CD14-positive monocyte (primary cell): ENCODE measurements around the gene NUMB. TPM values are rescaled to one million over a fixed set of nuclear protein-coding genes. Genes with fewer than 3 reads are reported as not detected.

ENCODE experiments used
- DNase-seq, 3 donors: peaks; one replicate each; pipeline ENCODE4 v3.0.0-alpha.2; 2011 to 2022
- H2AFZ ChIP-seq: 2 replicates; pipeline ENCODE4 v1.6.0; 2012; ENCODE audit warnings: mild to moderate bottlenecking, low read depth, low read length, inconsistent platforms; ENCODE audit not compliant: insufficient read depth, poor library complexity, severe bottlenecking
- H3K27ac ChIP-seq, 2 donors: 1 replicate in 1 of 2; 2 replicates in 1 of 2; pipeline ENCODE4 v1.5.1; 2012 to 2013; ENCODE audit warnings: low read length in 2 of 2, control low read depth in 1 of 2, inconsistent platforms in 1 of 2, low read depth in 1 of 2, mild to moderate bottlenecking in 1 of 2
- H3K27me3 ChIP-seq, 2 donors: one replicate each; pipeline versions ENCODE4 v1.6.0 to v1.6.1; 2011 to 2013; ENCODE audit warnings: low read length in 2 of 2; ENCODE audit not compliant: control insufficient read depth in 2 of 2, insufficient read depth in 2 of 2
- H3K36me3 ChIP-seq, 2 donors: replicated peaks in 1 of 2; 1 replicate in 1 of 2; 2 replicates in 1 of 2; pipeline versions ENCODE4 v1.5.1 to v1.6.1; 2012 to 2013; ENCODE audit warnings: low read length in 2 of 2, control low read depth in 1 of 2, inconsistent platforms in 1 of 2, mild to moderate bottlenecking in 1 of 2; ENCODE audit not compliant: insufficient read depth in 2 of 2, control insufficient read depth in 1 of 2
- H3K4me1 ChIP-seq, 2 donors: 1 replicate in 1 of 2; 2 replicates in 1 of 2; pipeline versions ENCODE4 v1.5.1 to v1.6.1; 2012 to 2013; ENCODE audit warnings: low read length in 2 of 2, control low read depth in 1 of 2, inconsistent platforms in 1 of 2, mild to moderate bottlenecking in 1 of 2, moderate library complexity in 1 of 2; ENCODE audit not compliant: insufficient read depth in 2 of 2, control insufficient read depth in 1 of 2
- H3K4me2 ChIP-seq: replicated peaks from 2 replicates; pipeline ENCODE3; 2012; ENCODE audit warnings: low read length, moderate library complexity, mild to moderate bottlenecking; ENCODE audit not compliant: poor library complexity, severe bottlenecking; ENCODE audit errors: extremely low read depth
- H3K4me3 ChIP-seq, 3 experiments: fragments of 200-600 bp in 1 of 3; sonication (generic) in 1 of 3; replicated peaks in 1 of 3; 1 replicate in 2 of 3; 2 replicates in 1 of 3; pipeline ENCODE4 v1.5.1; 2011 to 2013; ENCODE audit warnings: low read length in 3 of 3, mild to moderate bottlenecking in 3 of 3, control low read depth in 2 of 3, low read depth in 2 of 3, inconsistent platforms in 1 of 3, moderate library complexity in 1 of 3
- H3K79me2 ChIP-seq: 2 replicates; pipeline ENCODE4 v1.6.0; 2012; ENCODE audit warnings: mild to moderate bottlenecking, control low read depth, inconsistent platforms, low read length, moderate library complexity; ENCODE audit not compliant: insufficient read depth
- H3K9ac ChIP-seq: 2 replicates; pipeline ENCODE4 v1.6.0; 2017; ENCODE audit warnings: low read length, mild to moderate bottlenecking; ENCODE audit not compliant: insufficient read depth, poor library complexity, severe bottlenecking
- H3K9me3 ChIP-seq, 2 donors: replicated peaks in 1 of 2; 1 replicate in 1 of 2; 2 replicates in 1 of 2; pipeline versions ENCODE4 v1.5.1 to v1.6.1; 2012 to 2013; ENCODE audit warnings: low read length in 2 of 2, control low read depth in 1 of 2; ENCODE audit not compliant: control insufficient read depth in 1 of 2, insufficient read depth in 1 of 2
- H4K20me1 ChIP-seq: 2 replicates; pipeline ENCODE4 v1.6.0; 2012; ENCODE audit warnings: mild to moderate bottlenecking, low read length, control low read depth, moderate library complexity; ENCODE audit not compliant: insufficient read depth
- H3K27ac Mint-ChIP-seq, 7 donors: one replicate each; pipeline ENCODE4 v1.8.0; 2020; ENCODE audit warnings: mild to moderate bottlenecking in 7 of 7, mixed read lengths in 7 of 7, moderate library complexity in 6 of 7, inconsistent platforms in 2 of 7
- H3K27me3 Mint-ChIP-seq, 3 donors: one replicate each; pipeline ENCODE4 v1.8.0; 2021 to 2022; ENCODE audit warnings: low read depth in 3 of 3, mild to moderate bottlenecking in 3 of 3, mixed read lengths in 3 of 3, moderate library complexity in 3 of 3, inconsistent platforms in 1 of 3
- H3K36me3 Mint-ChIP-seq, 2 donors: one replicate each; pipeline ENCODE4 v1.8.0; 2020; ENCODE audit warnings: mixed read lengths in 2 of 2, inconsistent platforms in 1 of 2, mild to moderate bottlenecking in 1 of 2
- H3K4me1 Mint-ChIP-seq: one replicate; pipeline ENCODE4 v1.8.0; 2020; ENCODE audit warnings: mild to moderate bottlenecking, mixed read lengths
- H3K4me3 Mint-ChIP-seq, 2 donors: one replicate each; pipeline ENCODE4 v1.8.0; 2020; ENCODE audit warnings: mild to moderate bottlenecking in 2 of 2, mixed read lengths in 2 of 2, moderate library complexity in 1 of 2
- H3K9me3 Mint-ChIP-seq, 7 donors: one replicate each; pipeline ENCODE4 v1.8.0; 2020 to 2022; ENCODE audit warnings: mixed read lengths in 7 of 7, mild to moderate bottlenecking in 6 of 7, moderate library complexity in 6 of 7, inconsistent platforms in 2 of 7
- WGBS: methylation state at CpG from one replicate; pipeline ENCODE4 v1.1.5; 2013; ENCODE audit warnings: missing lambda C conversion rate; ENCODE audit not compliant: insufficient coverage; 5-methylcytosine and 5-hydroxymethylcytosine counted together
- intact Hi-C, 2 donors: fragments of 100-400 bp; cut with micrococcal nuclease; formaldehyde crosslinking; loops; one replicate each; pipeline versions ENCODE4 v1.15.0 to v1.15.1; 2023
- polyA plus RNA-seq, 3 donors: library from polyadenylated mRNA; depleted of rRNA in 1 of 3; unstranded in 2 of 3; stranded (reverse) in 1 of 3; fragments of 300-500 nt in 2 of 3; fragments of >200 nt in 1 of 3; fragmentation: Illumina TruSeq in 2 of 3; gene quantifications; 1 replicate in 2 of 3; 2 replicates in 1 of 3; pipeline ENCODE4 v1.2.3, GENCODE V29; 2012 to 2021
- TF ChIP-seq, protein P1 (sequence below): fragments of 200-600 bp; IDR thresholded peaks from one replicate; pipeline ENCODE4 v1.8.0; 2022; ENCODE audit warnings: antibody characterized with exemption, mild to moderate bottlenecking

NUMB gene
- polyA plus RNA-seq, 3 donors, result 83.4 to 223 (median 126) TPM

DNA sequence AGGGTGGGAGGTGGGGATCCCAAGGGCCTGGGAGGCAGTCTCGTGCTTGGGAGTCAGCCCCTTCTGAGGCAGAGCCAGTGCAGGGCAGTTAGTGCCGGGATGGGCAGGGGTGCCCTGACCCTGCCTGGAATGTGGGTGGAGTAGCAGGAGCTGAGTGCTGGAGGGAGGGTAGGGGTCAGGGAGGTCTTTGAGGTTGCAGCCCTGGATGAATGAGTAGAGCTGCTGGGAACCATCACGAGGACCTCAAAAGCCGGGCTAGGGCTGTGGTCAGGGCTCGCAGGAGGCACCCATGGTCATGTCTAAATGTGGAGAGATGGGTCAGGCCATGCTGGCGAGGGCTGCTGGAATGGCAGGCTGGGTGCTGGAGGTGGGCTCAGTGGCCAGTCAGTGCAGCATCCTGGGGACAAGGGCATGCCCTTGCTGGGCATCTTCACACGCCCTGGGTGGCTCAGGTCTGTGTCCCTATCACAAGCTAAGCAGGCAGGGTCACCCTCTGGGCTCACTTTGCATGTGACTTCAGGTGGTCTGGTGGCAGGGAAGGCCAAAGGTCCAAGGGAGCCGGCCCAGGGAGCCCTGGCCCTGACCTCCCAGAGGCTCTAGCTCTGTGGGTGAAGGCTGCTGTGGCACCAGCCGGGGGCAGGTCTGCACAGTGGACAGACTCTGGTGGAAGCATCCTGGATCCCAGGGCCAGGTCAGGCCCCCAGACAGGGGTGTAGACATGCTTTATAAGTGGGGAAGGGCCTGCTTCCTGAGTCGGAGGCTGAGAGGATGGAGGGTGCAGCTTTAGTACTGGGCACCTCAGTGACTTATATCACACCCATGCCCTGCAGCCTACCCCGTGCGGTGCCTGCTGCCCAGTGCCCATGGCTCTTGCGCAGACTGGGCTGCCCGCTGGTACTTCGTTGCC is 196.6 kb downstream of the NUMB start:
- WGBS, result 96% methylated on average over 14 of the region's 15 CpGs
- H3K27ac Mint-ChIP-seq, result no peak overlapping the region
- no peak overlapping the region for H2AFZ ChIP-seq
- H3K27me3 ChIP-seq, result no peaks in the 10 kb centered on the region
- no peak overlapping the region for H3K4me2 ChIP-seq
- H3K9me3 Mint-ChIP-seq, result peaks cover 0 to 2% (median 0%) of the 10 kb centered on the region in 7 donors
- TF ChIP-seq, protein P1, sequence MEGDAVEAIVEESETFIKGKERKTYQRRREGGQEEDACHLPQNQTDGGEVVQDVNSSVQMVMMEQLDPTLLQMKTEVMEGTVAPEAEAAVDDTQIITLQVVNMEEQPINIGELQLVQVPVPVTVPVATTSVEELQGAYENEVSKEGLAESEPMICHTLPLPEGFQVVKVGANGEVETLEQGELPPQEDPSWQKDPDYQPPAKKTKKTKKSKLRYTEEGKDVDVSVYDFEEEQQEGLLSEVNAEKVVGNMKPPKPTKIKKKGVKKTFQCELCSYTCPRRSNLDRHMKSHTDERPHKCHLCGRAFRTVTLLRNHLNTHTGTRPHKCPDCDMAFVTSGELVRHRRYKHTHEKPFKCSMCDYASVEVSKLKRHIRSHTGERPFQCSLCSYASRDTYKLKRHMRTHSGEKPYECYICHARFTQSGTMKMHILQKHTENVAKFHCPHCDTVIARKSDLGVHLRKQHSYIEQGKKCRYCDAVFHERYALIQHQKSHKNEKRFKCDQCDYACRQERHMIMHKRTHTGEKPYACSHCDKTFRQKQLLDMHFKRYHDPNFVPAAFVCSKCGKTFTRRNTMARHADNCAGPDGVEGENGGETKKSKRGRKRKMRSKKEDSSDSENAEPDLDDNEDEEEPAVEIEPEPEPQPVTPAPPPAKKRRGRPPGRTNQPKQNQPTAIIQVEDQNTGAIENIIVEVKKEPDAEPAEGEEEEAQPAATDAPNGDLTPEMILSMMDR, result no peak
- no peak overlapping the region for H3K4me3 Mint-ChIP-seq
- no peak overlapping the region for H3K27ac ChIP-seq
- peaks cover 0 to 6% (median 2%) of the 10 kb centered on the region in 3 donors for H3K27me3 Mint-ChIP-seq
- no peaks in the 10 kb centered on the region for H4K20me1 ChIP-seq
- H3K4me3 ChIP-seq, result no peak overlapping the region
- H3K9me3 ChIP-seq, result no peaks in the 10 kb centered on the region
- no peaks in the 10 kb centered on the region for H3K36me3 ChIP-seq
- H3K79me2 ChIP-seq, result no peaks in the 10 kb centered on the region
- no peaks in the 10 kb centered on the region for H3K4me1 ChIP-seq
- DNase-seq, result peak in 1 of 3 donors; percentile 2
- H3K4me1 Mint-ChIP-seq, result no peaks in the 10 kb centered on the region
- H3K36me3 Mint-ChIP-seq, result no peaks in the 10 kb centered on the region
- no peak overlapping the region for H3K9ac ChIP-seq
- intact Hi-C loops, result no loop called here

GRCh38 chr14:73261075-73261474 is 197.3 kb downstream of the NUMB start:
- H3K4me2 ChIP-seq, result no peak overlapping the region
- Mint-ChIP-seq H3K27ac (no peak overlapping the region), H3K27me3 (peaks cover 0 to 6% (median 2%) of the 10 kb centered on the region in 3 donors), H3K4me3 (no peak overlapping the region), H3K9me3 (peaks cover 0 to 2% (median 0%) of the 10 kb centered on the region in 7 donors), H3K36me3 (no peaks in the 10 kb centered on the region), H3K4me1 (no peaks in the 10 kb centered on the region)
- H4K20me1 ChIP-seq, result no peaks in the 10 kb centered on the region
- H3K9me3 ChIP-seq, result no peaks in the 10 kb centered on the region
- intact Hi-C loops, result no loop called here
- TF ChIP-seq, protein P1, result no peak
- H3K36me3 ChIP-seq, result no peaks in the 10 kb centered on the region
- 88% methylated on average over 6 of the region's 6 CpGs for WGBS
- H3K27ac ChIP-seq, result no peak overlapping the region
- H3K4me1 ChIP-seq, result no peaks in the 10 kb centered on the region
- no peaks in the 10 kb centered on the region for H3K79me2 ChIP-seq
- peak in 1 of 3 donors; percentile 2 for DNase-seq
- H3K4me3 ChIP-seq, result no peak overlapping the region
- no peak overlapping the region for H3K9ac ChIP-seq
- H2AFZ ChIP-seq, result no peak overlapping the region
- H3K27me3 ChIP-seq, result no peaks in the 10 kb centered on the region
